ENCODE results near the gene SLC16A3.
A peak's percentile ranks its signal among the peaks of the same experiment; 100 is the strongest.
"Not testable (repeated sequence)": the region's sequence is repeated elsewhere in the genome, so short reads cannot be mapped to it uniquely, and the experiment has no call there.

SLC16A3 gene
- 59.5 reads per million, percentile 72 among the genes with 10 or more reads in this experiment for total RNA-seq

- DNase-seq, result peak; percentile 51
Measured at GRCh38 chr17:82228842-82229697, at the start of gene SLC16A3. TSS of gene SLC16A3 (plus strand) at chr17:82229042. CDS start at chr17:82236009, 6,967 bp downstream.

- DNase-seq, result no peak
Measured at GRCh38 chr17:82179412-82179811, 49.4 kb upstream of the SLC16A3 start.

- DNase-seq, result no peak
Measured at GRCh38 chr17:82179946-82180475, 48.8 kb upstream of the SLC16A3 start.

GRCh38 chr17:82180776-82181528 lies 47.9 kb upstream of the SLC16A3 start:
- DNase-seq, result no peak

GRCh38 chr17:82184761-82185160 lies 44.1 kb upstream of the SLC16A3 start:
- no peak for DNase-seq

- no peak for DNase-seq
Measured at GRCh38 chr17:82186221-82186620, 42.6 kb upstream of the SLC16A3 start.

- DNase-seq, result no peak
Measured at GRCh38 chr17:82187500-82187899, 41.3 kb upstream of the SLC16A3 start.

- DNase-seq, result no peak
Measured at GRCh38 chr17:82188001-82188961, 40.6 kb upstream of the SLC16A3 start.

GRCh38 chr17:82193050-82193449 lies 35.8 kb upstream of the SLC16A3 start:
- not testable (repeated sequence) for DNase-seq

GRCh38 chr17:82193520-82194220 lies 35.2 kb upstream of the SLC16A3 start:
- DNase-seq, result no peak

- DNase-seq, result no peak
Measured at GRCh38 chr17:82194765-82195164, 34.1 kb upstream of the SLC16A3 start.

- no peak for DNase-seq
Measured at GRCh38 chr17:82195675-82196672, 32.9 kb upstream of the SLC16A3 start.

- no peak for DNase-seq
Measured at GRCh38 chr17:82198092-82198491, 30.8 kb upstream of the SLC16A3 start.

- DNase-seq, result no peak
Measured at GRCh38 chr17:82199496-82199895, 29.3 kb upstream of the SLC16A3 start.

GRCh38 chr17:82200135-82200534 lies 28.7 kb upstream of the SLC16A3 start:
- DNase-seq, result no peak

- peak; percentile 66 for DNase-seq
Measured at GRCh38 chr17:82200743-82201497, 27.9 kb upstream of the SLC16A3 start.

GRCh38 chr17:82201498-82201910 lies 27.3 kb upstream of the SLC16A3 start:
- DNase-seq, result no peak

- DNase-seq, result no peak
Measured at GRCh38 chr17:82202981-82203380, 25.9 kb upstream of the SLC16A3 start.

GRCh38 chr17:82203920-82204319 lies 24.9 kb upstream of the SLC16A3 start:
- DNase-seq, result no peak
